Right lobe of liver (tissue), 4 donors: ENCODE results near the gene IRF4.

Source experiments
- CTCF ChIP-seq, 4 donors: fragments of 200-600 bp in 3 of 4; fragments of 450-650 bp in 1 of 4; IDR thresholded peaks; one replicate each; pipeline versions ENCODE4 v1.5.1 to v1.8.0; 2016 to 2022; ENCODE audit warnings: antibody characterized with exemption in 4 of 4, mild to moderate bottlenecking in 2 of 4
- POLR2A ChIP-seq: fragments of 450-650 bp; IDR thresholded peaks from one replicate; pipeline ENCODE4 v1.6.1; 2017; ENCODE audit warnings: antibody characterized with exemption, mild to moderate bottlenecking
- donor health status: DM: no; HTN: no; CAD: no.
- donor health status: DM: no; HTN: no; CAD: no.
- donor health status: DM: no; HTN: yes; CAD: no.

- TF ChIP-seq CTCF (IDR thresholded peaks at IDR 0.05) = no peak
- TF ChIP-seq POLR2A = no peak
Observed at GRCh38 chr6:454148-454991, 62.8 kb downstream of the IRF4 start.
